ENCODE results near the gene OAS2.
A peak's percentile ranks its signal among the peaks of the same experiment; 100 is the strongest.

Gene OAS2

DNA sequence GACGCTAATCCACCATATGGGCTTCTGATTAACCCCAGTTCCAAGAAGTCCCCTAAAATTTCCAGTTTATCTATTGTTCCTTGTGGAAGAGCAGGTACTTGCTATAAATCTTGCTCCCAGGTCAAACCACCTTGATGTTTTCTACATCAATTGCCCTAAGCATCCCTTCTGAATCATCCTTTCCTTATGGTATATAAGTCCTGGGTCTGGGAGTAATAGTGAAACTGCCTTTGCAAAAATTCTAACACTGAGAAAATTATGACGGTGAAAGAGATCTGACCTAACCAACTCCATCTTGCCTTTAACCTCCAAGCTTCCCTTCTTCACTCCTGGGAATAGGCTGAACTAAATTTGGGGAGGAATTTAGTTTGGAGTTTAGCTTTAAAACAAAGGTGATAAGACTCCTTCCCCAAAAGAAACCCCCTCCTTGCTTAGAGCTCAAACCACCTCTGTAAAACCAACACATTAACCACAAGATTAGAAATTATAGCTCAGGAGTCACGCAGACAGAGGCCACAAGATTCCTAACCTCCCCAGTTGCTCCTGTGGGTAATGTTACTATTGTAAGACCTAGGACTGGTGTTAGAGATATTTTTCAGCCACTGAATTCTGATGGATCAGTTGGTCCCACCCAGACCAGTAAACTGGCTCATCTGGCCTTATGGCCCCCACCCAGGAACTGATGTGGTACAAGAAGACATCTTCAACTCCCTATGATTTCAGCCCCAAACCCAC, 44.4 kb downstream of the OAS2 start:
- DNase-seq = no peak

GRCh38 chr12:113027726-113028125, 49.4 kb downstream of the OAS2 start:
- DNase-seq = no peak

DNA sequence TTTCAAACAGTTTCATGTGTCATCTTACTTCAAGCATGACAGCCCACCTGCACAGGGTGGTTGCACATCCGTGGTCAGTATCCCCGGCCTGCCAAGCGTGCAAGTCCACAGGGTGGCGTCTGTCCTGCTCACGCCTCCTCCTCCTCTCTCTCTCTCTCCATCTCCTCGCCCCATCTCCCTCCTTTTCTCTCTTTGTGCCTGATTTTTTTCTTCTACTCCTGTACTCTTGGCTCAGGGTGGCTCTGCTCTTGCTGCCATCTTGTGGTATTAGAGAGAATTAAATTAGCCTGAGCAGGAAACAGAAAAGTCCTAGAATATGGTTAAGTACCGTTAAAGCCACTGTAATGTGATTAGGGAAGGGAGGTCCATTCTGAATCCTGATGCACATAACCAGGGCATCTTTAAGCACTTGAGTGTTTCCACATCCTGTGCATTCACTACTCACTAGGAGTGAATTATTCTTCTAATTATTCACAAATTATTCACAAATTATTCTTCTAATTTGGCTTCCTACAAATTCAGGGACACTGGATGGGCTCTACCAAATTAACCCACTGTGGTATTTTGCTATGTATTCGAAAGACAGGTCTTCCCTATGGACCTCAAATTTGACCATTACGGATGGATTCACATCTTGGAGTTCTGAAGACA, 52.7 kb downstream of the OAS2 start:
- DNase-seq = no peak

DNA sequence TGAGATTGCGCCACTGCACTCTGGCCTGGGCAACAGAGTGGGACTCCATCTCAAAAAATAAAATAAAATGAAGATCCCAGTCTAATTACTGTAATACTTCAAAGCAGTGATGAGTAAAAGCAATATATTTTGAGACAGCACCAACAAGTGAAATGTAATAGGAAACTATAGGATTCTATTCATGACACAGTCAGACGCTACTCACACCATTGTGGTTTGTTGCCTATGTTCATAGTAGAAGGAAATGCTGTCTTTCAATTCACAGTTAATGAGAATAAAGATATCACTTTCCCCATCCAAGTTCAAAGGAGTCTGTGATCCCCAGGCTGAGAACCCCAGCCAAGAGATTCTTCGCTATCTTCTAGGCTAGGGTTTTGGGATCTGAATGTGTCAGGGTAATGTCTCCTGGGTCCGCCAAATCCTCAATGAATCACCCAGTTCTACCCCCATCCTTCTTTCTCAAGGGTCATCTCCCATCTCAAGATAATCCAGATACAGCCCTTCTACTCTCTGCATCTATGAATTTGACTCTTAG, 61.7 kb downstream of the OAS2 start:
- no peak for DNase-seq

GRCh38 chr12:113040722-113041171, 62.4 kb downstream of the OAS2 start:
- no peak for DNase-seq

DNA sequence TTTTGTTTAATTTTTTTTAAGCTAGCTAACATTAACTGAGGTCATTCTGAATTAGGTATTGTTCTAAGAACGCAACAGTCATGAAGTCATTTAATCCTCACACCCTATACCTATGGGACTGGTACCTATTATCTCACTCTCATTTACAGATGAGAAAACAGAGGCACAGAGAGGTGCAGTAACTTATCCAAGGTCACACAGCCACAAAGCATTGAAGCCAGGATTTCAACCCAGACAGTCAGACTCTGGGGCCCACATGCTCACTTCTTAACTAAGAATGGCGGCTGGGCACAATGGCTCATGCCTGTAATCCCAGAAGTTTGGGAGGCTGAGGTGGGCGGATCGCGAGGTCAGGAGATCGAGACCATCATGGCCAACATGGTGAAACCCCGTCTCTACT, 63.2 kb downstream of the OAS2 start:
- no peak for DNase-seq

GRCh38 chr12:113043240-113043639, 64.9 kb downstream of the OAS2 start:
- DNase-seq = no peak

GRCh38 chr12:113044516-113044915, 66.2 kb downstream of the OAS2 start:
- DNase-seq = no peak

GRCh38 chr12:113048716-113049127, 70.4 kb downstream of the OAS2 start:
- DNase-seq = peak; percentile 34

DNA sequence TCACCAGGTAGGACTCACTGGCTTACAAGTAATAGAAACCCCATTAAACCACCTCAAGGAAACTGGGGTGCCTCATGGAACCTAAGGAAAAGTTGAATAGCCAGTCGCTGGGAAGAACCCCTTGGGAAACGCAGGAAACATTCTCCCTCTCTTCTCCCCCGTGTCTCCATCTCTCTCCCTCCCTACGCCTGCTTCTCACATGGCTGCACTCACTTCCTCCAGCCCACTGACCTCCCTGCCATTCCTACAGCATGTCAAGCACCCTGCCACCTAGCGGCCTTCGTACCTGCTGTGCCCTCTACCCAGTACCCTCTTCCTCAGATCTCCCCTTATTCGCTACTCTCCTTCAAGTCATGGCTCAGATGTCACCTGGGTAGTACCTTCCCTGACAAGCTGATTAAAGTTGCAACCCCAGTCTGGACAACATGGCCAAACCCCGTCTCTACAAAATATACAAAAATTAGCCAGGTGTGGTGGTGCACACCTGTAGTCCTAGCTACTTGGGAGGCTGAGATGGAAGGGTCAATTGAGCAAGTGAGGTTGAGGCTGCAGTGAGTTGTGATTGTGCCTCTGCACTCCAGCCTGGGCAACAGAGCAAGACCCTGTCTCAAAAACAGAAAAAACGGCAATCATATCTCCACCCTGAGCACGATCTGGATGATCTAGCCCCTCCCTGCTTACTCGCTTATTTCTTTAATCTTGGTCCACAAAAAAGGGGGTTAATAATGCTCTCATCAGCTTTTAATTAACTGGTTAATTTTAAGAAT, 71.8 kb downstream of the OAS2 start:
- DNase-seq = no peak

GRCh38 chr12:113050795-113051194, 72.5 kb downstream of the OAS2 start:
- no peak for DNase-seq

- no peak for DNase-seq
Observed at GRCh38 chr12:113051759-113052158, 73.4 kb downstream of the OAS2 start.

GRCh38 chr12:113052326-113052725, 74.0 kb downstream of the OAS2 start:
- no peak for DNase-seq

DNA sequence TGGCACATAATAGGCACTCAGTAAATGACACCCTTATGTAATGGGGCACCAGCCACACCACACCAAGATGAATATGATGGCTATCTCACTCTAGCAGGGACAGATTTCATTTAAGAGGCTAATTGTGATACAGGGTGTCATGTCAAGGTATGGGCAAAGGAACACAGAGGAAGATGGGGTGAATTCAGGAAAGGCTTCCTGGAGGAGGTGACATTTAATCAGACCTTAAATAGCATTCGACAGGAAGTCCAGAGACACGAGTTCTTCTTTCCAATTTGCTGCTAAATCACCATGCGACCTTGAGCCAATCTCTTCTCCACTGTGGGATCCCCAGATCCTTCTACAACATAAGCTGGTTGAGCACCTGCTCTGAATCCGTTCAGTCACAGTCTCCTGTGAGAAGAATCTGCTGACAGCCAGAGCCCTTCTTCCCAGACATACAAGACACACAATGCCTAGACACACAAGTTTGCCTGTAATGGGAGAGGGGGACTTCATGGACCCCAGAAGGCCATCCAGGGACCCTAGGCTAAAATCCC, 76.7 kb downstream of the OAS2 start:
- DNase-seq = no peak

GRCh38 chr12:113055594-113056380, 77.5 kb downstream of the OAS2 start:
- no peak for DNase-seq

- DNase-seq = no peak
Observed at GRCh38 chr12:113056381-113056630, 78.0 kb downstream of the OAS2 start.

DNA sequence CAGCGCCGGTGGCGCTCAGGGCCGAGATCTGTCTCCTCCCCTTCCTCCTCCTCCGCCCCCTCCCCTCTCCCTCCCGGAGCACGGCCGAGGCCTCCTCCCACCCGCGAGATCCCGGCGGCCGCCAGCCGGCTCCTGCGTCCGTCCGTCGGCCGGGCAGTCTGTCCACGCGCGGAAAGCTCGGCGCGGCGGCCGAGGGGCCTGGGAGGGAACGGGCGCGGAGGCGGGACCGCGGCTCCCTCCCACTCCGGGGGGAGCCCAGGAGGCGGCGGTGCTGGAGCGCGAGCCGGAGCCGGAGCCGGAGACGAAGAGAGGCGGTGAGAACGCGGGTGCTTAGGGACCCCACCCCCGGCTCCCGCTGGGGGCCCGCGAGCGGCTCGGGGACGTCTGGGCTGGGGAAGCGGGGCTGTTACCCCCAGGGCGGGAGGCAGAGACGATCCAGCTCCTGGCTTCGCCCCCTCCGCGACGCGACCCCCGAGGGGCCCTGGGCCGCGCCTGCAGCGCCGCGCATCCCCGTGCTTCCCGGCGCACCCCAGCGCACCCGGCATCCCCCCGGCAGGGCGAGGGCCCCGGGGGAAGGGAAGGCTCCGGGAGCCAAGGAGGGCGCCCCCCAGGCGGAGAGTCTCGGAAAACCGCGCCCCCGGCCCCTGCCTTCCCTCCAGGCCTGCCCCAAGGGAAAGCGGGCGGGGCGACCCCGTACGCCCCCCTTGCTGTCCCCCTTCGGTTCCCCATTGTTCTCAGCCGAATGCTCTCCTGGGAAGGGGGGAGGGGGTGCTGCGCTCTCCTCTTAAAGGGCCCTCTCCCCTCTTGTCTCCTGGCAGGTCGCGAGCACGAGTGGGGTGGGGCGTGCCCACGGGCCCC, 78.5 kb downstream of the OAS2 start, which contains the start of gene DTX1:
Gene DTX1 (plus strand): TSS at position 100 of the 858 bp plus-strand sequence. CDS start 1,463 bp downstream, outside the sequence.
- peak; percentile 54 for DNase-seq

DNA sequence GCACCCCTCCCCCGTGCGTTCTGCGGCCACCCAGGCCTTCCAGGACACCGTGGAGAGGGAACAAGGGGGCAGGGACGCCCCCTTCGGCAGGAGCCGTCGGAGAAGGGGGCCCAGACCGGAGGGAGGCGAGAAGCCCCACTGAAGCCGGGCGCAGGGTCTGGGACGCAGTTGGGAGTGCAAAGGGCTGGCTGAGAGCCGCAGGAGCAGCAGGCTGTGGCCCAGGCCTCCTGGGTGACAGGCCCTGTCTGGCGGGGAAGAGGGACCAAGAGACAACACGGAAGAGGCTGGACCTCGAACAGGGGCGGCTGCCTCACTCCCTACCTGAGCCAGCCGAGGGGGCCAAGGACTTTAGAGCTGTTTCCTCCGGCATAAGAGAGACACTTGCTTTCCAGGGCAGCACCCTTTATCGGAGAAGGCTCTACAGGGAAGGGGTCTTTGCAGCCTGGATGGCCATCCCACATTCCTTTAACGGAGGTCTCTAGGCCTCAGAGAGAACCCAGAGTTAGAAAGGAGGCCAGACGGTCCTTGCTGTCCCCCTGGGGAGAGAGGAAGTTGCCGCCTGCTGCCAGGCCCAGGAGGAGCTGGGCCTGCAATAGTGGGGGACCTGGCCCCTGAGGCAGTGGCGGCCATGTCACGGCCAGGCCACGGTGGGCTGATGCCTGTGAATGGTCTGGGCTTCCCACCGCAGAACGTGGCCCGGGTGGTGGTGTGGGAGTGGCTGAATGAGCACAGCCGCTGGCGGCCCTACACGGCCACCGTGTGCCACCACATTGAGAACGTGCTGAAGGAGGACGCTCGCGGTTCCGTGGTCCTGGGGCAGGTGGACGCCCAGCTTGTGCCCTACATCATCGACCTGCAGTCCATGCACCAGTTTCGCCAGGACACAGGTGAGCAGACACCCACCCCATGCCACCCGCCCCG, 79.5 kb downstream of the OAS2 start:
- DNase-seq = no peak

DNA sequence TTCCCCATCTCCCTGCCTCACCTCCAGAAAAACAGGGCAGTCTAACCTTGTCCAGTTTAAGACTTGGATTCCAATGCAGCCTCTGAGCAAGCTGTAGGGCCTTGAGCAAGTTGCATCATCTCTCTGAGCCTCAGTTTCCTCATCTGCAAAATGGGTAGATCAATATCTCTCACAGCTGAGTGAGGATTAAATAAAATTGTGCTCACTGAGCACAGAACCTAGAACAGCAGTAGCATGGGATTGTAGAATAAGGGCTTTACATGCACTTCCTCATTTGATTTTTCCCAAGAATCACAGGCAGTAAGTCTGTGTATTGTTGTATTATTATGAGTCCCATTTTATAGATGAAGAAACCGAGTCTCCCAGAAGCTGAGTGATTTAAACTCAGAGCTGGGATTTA, 80.2 kb downstream of the OAS2 start:
- no peak for DNase-seq

GRCh38 chr12:113059071-113059595, 80.8 kb downstream of the OAS2 start:
- no peak for DNase-seq
